GM12874 (cell line): ENCODE results near the gene TTLL1.

Experiments used
- TF ChIP-seq, protein P1 (sequence below): IDR thresholded peaks from 2 replicates; pipeline ENCODE4 v1.5.1; 2011; ENCODE audit warnings: low read depth, mild to moderate bottlenecking, control low read depth, low read length, moderate library complexity; ENCODE audit not compliant: insufficient read depth

The TTLL1 gene

DNA sequence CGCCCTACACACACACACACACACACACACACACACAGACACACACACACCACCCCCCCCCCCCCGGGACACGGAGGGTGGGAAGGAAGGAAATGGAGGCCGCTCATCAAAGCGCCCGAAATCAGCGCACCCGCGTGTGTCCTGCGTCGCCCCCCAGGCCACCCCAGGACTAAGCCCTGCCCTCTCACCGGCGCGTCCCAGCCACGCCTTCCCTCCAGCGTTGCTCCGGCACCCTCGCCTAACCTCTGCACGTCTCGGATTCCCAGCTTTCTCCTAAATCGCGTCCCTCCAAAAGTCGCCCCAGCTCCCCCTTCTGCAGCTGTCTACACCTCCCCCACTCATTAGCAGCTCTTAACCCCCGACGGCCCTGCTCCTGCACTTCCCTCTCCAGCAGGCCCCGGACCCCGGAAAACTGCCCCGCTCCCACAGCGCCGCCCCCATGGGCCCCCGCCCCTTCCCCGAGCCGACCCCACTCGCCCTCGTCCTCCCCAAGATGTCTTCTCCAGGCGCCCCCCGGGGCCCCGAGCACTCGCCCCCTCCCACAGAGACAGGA is 74.8 kb downstream of the TTLL1 start:
- TF ChIP-seq, protein P1, sequence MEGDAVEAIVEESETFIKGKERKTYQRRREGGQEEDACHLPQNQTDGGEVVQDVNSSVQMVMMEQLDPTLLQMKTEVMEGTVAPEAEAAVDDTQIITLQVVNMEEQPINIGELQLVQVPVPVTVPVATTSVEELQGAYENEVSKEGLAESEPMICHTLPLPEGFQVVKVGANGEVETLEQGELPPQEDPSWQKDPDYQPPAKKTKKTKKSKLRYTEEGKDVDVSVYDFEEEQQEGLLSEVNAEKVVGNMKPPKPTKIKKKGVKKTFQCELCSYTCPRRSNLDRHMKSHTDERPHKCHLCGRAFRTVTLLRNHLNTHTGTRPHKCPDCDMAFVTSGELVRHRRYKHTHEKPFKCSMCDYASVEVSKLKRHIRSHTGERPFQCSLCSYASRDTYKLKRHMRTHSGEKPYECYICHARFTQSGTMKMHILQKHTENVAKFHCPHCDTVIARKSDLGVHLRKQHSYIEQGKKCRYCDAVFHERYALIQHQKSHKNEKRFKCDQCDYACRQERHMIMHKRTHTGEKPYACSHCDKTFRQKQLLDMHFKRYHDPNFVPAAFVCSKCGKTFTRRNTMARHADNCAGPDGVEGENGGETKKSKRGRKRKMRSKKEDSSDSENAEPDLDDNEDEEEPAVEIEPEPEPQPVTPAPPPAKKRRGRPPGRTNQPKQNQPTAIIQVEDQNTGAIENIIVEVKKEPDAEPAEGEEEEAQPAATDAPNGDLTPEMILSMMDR = no peak

- TF ChIP-seq, protein P1 = no peak
These were observed 75.6 kb downstream of the TTLL1 start for GRCh38 chr22:43013355-43014315.

DNA sequence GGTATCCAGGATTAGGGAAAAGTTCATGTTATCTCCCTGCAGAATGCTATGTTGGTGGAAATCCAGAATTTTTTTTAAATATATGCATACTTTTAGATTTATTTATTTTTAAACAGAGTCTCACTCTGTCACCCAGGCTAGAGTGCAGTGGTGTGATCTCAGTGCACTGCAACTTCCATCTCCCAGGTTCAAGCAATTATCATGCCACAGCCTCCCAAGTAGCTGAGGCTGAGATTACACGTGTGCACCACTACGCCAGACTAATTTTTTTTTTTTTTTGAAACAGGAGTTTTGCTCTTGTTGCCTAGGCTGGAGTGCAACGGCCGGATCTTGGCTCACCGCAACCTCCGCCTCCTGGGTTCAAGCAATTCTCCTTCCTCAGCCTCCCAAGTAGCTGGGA is 76.8 kb downstream of the TTLL1 start:
- TF ChIP-seq, protein P1 = no peak

GRCh38 chr22:43011079-43011478 is 78.1 kb downstream of the TTLL1 start:
- TF ChIP-seq, protein P1 = no peak

DNA sequence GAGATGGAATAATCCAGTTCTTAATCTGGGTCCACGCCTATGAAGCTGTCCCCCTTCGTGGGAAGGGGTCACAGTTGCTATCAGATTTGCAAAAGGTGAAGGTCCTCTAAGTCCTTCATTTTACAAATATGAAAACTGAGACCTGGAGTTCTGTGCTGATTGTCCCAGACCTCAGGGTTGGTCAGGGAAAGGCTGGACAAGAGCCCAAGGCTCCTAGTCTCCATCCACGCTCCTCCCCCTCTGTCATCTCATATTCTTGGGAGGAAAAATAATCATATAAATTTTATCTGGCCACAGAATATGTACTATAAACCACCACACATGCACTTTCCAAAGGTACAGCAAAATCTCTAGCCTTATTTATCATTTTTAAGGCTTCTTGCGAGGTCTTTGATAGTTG is 79.7 kb downstream of the TTLL1 start:
- TF ChIP-seq, protein P1 = no peak

GRCh38 chr22:43008921-43009320 is 80.3 kb downstream of the TTLL1 start:
- TF ChIP-seq, protein P1 = no peak

GRCh38 chr22:43008509-43008908 is 80.7 kb downstream of the TTLL1 start:
- TF ChIP-seq, protein P1 = no peak
